ENCODE data around the gene ASTN2.
A peak's percentile ranks its signal among the peaks of the same experiment; 100 is the strongest.

ASTN2 gene

DNA sequence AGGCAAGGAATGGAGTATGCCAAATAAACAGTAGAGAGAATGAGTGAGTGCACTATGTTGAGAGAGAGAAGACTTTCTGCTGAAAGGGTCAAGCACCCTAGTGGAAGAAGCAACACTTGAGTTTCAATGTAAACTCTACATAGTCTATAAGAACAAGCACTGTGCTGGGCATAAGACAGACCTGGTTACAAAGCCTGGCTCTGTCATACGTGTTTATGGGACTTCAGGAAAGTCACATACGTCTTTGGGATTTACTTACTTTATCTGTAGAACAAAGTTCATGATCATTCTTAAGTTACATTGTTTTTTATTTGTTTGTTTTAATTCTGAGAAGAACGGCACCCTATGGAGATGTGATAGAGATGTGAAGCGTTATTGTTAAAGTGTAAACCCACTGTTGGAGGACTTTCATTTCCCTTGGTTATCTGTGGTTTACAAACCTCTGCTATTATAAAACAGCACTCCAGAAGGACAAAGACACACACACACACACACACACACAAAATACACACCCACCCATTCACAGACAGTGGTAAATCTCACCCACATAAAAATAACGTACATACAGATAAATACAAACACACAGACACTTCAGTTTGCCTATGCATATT, 798.4 kb downstream of the ASTN2 start:
- no peak for DNase-seq (ENCODE audit: low spot score)

DNA sequence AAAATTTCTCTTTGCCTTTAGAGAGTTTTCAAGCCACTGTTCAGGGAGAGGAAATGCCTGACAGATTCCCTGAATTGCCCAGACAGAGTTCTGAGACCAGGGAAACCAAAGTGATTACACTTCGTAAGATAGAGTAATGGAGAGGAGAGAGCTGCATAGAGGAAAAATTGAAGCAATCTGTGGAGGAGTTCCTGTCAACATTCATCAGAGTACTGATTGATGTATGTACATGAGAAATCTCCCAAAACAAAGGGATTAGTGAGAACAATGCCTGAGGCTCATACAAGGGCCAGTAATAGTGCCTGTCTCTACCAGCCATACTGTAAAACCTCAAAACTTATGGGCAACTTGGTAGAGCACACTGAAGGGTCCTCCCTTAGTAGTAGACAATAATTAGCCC, 806.8 kb downstream of the ASTN2 start:
- no peak for DNase-seq (ENCODE audit: low spot score)

DNA sequence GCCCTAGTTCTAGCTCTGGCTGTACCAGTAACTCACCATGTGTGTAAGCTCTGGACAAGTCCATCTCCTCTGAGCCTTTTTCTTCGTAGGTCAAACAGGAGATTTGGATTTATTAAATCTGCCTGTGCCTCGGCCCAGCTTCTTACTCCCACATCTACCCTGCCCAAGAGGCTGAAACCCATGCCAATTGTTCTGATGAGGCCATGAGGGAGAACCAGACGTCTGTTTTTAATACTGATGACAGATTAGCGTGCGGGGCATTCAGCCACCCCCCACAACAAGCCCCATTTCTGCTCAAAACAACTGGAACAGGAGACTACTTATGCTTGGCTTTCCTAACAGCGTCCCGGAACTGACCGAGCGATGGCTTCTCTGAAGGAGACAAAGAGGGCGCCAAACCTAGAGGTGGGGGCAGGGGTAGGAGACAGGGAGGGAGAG, 808.9 kb downstream of the ASTN2 start:
- DNase-seq (ENCODE audit: low spot score): no peak

DNA sequence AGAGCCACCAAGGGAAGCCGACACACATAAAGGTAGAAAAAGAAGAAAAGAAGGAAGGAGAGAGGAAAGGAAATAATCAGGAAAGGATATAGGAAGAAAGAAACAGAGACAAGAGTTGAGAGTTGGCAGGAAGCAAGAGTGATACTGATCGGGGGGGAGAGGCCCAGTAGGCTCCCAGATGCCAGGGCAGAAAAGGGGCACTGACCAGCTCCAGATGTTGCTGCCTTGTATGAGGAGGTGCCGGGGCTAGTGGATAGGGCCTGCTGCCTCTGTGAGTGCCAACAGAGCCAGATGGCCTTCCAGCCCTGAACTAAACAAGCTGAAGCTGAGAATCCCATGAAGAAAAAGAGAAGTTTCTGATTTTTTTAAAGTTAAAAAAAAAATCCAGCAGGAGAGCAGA, 809.8 kb downstream of the ASTN2 start:
- DNase-seq (ENCODE audit: low spot score): peak; percentile 4

DNA sequence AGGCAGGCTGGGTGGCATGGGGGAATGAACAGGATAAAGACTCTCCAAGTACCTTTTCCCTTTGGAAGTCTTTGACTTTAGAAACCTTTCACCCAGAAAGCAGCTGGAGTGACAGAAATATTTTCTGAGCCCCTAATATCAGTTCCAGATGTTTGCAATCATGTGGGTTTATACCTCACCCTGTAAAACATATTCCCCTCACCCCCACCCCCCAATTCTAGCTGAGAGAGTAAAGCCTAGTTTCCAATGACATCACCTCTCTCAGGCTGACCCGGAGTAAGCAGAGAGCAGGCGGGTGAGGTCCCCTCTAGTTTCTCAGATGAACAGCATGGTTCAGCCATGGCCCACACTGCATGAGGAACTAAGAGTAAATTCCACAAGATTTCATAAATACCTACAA, 810.6 kb downstream of the ASTN2 start:
- DNase-seq (ENCODE audit: low spot score): no peak

DNA sequence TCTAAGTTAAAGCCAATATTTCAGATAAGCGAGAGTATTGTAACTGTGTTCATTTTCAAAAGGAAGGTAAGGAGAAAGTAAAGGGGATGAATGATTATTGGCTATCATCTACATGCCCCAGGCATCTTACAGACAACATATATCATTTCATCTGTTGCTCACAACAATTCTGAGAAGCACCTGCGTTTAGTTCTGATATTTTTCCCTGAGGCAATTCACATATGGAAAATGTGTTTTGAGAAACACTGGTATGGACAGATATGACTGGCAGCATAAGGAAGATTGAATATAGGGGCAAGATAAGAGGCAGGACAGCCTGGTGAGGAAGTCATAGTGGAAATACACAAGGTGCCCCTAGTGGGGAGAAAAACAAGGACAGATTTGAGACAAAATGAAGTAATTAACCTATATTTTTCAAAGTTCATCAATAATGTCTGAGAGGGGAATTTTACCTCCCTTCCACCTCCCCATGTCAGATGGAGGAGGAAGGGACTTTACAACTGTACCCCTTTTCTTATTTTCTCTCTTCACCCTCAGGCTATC, 815.4 kb downstream of the ASTN2 start:
- DNase-seq (ENCODE audit: low spot score): no peak

DNA sequence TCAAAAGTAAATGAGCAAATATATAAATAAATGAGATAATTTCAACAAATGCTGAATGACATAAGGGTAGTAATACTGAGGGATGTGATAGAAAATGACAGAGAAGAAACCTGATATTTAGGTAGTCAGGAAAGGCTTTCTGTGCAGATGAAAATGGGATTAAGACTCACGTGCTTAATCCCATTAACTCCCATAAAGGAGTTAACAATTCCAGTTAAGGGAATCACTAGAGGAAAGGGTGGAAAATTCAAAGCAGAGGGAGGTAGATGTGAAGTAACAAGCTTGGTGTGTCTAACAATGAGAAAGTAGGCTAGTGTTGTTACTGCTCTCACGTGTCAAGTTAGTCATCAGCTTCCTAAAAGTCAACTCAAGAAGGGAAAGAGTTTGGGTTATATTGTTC, 818.2 kb downstream of the ASTN2 start:
- DNase-seq (ENCODE audit: low spot score): no peak

DNA sequence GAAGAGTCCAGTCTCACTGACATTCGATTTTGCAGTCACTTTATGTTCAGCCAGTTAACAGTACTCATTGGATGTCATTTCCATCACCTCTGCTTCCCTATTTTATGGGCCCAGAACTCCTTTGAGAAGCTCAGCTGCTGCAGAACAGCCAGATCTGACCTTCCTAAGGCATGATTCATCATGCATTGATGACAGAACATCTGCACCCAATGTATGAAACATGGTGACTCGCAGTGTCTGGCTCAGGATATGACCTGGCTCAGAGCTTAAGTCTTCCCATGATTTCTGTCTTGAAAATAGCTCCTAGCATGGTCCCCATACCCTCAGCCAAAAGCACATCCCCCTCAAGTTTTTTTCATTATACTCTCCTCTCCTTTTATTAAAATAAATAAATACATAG, 820.3 kb downstream of the ASTN2 start:
- DNase-seq (ENCODE audit: low spot score): no peak

DNA sequence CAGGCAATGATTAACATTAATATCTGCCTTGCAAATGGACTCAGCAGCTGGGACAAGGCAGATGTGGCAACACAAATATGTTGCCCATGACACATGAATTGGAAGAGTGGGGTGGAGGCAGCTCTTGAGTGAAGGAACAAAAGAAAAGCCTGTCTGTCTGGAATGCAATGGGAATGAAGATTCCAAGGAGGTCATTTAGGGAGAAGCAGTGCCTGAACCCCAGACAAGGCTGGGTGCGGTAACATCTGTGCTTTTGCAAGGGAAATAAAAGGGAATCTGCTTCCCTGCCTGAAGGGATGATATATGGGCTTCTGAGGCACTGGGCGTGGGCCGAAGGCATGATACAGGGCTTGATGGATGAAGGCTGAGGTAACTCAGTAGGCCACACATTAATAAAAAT, 821.9 kb downstream of the ASTN2 start:
- no peak for DNase-seq (ENCODE audit: low spot score)

DNA sequence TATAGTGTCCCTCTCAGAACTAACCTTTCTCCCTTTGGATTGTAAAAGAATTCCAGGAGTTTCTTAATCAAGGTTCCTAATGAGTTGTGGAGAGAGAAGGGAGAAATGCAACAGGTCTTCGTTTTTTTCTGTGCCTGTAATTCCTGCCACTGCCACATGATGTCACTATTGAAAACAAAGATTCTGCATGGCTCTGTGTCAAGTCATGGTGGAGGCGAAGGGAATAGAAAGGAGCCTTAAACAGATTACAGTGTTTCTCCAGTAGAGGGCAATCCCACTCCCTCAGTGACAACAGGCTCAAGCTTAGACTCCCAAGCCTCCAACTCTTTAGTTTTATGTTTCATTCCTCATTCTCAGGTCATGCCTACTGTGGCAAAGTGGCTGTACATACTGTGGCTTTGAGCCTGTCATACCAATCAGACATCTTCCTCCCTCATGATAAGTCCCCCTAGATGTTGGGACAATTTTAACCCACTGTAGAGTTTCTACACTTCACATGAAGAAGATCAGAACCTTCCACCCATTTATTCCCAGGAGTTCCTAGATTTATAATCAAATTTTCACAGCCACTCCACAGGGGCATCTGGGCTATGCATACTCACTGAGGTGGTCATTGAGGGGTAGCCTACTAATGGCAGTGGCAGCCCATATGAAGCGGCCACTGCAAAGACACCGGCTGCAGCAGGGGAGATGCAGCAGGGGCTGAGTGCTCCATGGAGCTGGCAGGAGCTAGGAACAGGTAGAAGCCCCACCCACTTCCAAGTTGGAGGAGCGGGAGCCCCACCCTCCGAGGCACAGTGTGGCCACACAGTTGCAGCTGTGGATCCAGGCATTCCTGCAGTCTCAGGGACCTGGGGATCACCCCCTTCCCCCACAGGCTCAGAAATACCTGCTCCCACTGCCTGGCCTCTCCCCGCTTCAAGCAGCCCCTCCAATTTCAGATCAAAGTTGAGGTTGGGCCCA, 825.2 kb downstream of the ASTN2 start:
- no peak for DNase-seq (ENCODE audit: low spot score)

DNA sequence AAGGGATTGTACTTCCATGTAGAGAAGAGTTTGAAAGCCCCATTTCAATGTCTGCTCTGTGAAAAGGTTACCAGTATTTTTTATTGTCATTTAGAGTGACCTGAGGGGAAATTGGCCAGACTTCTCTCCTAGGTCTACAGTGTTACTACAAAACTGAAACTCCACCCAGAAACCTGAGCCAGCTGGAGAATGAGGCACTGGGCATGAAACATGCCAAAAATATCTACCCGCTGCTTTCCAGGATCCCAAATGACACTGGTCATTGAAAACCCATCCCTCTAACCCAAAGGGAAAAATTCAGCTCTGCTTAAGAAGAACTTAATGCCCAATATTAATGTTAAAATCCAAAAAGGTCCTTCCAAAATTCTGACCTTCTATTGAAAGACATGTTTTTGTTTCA, 826.9 kb downstream of the ASTN2 start:
- no peak for DNase-seq (ENCODE audit: low spot score)

DNA sequence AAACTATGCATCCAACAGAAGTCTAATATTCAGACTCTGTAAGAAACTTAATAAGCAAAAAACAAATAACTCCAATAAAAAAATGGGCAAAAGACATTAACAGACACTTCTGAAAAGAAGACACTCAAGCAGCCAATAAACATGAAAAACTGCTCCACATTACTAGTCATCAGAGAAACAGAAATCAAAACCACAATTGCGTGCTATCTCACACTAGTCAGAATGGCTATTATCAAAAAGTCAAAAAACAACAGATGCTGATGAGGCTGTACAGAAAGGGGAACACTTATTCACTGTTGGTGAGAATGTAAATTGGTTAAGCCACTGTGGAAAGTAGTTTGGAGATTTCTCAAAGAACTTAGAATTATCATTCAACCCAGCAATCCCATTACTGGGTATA, 829.0 kb downstream of the ASTN2 start:
- DNase-seq (ENCODE audit: low spot score): no peak

DNA sequence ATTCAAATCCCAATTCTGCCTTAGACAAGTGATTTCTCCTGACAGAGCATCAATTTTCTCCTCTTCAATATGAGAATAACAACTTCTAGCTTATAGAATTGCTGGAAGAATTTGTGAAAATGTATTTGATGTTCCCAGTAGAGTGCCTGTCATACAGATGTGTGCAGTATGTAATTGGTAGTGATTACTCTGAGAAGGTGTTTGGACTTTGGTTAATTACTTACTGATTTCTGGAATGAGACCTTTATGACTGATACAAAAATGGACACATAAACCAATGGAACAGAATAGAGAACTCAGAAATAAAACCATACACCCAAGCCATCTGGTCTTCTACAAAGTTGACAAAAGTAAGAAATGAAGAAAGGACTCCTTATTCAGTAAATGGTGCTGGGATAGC, 829.7 kb downstream of the ASTN2 start:
- DNase-seq (ENCODE audit: low spot score): no peak

DNA sequence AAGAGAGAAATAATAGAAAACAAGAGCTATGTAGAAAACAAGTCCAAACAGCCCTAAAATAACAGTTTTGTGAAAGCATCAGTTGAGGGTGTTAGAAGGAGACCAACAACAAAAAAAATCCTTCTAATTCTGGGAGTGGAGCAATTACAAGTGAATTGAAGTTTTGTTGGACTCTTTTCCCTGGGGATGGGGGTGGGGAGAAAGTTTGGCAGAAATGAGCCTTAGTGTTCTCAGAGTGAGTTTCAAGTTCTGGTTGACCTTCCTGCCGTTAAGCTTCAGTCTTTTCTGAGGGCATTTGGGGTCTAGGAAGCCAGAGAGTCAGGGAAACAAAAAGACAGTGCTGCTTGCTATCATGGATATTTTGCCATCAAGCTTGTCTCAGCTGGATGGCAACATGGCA, 834.0 kb downstream of the ASTN2 start:
- DNase-seq (ENCODE audit: low spot score): peak; percentile 39

DNA sequence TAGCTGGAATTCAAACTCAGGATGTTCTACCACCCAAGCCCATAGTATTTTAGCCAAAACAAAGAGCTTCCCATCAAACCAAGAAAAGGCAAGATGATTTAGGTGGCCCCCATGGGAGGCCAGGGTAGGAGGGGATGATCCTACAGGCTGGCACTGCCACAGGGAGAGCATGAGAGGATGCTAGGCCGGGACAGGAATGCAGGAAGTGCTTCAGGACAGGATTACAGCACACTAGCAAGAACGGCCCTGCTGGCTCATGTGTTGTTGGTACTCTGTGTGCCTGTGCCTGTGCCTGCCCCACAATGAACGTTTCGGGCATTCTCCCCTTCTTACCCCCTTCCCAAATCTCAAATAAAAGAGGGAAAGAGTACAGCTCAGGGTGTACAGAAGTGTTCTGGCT, 838.5 kb downstream of the ASTN2 start:
- no peak for DNase-seq (ENCODE audit: low spot score)

DNA sequence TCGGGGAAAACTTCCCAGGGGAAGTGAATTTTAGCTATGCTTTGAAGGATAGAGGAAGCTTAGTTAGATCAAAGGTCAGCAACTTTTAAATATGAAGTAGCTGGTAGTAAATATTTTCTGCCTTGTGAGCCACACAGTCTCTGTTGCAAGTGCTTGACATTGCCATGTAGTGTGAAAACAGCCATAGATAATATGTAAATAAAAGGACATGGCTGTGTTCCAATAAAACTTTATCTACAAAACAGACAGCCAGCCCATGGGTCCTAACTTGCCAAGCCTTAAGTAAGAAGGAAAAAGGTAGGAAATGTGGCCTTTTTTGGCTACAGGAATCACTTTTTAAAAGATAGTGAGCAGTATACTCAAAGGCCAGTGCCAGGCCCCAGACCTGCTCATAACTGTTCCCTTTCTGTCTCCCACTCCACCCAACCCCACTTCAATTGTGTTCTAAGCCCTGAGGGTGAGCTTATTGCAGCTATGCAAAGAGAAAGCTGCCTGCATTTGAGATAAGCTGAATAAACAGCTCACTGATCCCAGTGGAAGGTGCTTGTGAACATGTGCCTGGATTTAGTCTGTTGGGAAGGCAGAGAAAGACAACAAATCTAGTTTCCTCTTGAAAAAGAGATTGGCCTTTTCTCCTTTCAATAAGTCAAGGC, 840.7 kb downstream of the ASTN2 start:
- no peak for DNase-seq (ENCODE audit: low spot score)

DNA sequence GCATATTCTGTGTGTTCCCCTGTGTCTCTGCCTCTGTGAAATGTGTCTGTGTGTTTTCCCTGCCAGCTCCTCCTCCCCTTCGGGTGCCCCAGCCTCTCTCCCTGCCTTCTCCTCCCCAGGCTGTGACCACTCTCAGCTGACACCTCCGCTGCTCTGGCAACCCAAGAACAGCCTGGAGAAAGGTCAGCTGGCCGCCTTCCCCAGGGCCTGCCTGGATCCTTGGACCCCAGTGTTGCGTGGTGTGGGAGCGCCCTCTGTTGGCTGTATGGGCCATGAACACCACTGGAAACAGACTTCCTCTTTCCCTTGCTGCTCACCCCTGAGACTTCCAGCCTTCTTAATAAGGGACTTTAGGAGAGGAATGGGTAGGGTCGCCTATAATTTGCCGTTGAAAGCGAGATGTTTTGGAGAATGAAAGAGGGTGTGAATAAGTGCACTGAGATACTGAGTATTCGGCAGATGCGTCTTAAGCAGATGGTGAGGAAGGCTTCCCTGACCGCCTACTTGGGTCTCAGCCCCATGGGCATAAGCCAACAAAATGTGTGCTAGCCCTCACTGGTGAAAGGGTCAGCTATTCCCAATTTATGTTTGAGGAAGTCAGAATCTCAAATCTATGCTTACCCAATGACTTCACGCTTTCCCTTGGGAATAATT, 842.6 kb downstream of the ASTN2 start:
- DNase-seq (ENCODE audit: low spot score): peak; percentile 88

DNA sequence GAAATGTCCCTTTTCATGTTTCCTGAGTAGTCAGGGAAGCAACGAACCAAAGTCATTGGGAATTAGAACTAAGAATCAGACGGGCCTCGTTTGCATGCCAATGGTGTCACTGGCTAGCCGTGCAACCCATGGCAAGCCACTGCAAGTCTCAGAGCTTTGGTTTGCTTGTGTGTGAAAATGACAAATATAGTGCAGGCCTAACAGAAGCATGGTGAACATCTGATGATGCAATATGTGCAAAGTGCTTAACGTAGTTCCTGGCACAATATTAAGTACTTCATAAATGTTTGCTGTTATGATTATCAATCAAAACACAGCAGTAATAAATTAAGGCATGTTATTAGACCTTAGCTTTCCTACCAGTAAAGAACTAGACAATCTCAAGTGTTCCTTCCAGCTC, 845.7 kb downstream of the ASTN2 start:
- DNase-seq (ENCODE audit: low spot score): no peak

DNA sequence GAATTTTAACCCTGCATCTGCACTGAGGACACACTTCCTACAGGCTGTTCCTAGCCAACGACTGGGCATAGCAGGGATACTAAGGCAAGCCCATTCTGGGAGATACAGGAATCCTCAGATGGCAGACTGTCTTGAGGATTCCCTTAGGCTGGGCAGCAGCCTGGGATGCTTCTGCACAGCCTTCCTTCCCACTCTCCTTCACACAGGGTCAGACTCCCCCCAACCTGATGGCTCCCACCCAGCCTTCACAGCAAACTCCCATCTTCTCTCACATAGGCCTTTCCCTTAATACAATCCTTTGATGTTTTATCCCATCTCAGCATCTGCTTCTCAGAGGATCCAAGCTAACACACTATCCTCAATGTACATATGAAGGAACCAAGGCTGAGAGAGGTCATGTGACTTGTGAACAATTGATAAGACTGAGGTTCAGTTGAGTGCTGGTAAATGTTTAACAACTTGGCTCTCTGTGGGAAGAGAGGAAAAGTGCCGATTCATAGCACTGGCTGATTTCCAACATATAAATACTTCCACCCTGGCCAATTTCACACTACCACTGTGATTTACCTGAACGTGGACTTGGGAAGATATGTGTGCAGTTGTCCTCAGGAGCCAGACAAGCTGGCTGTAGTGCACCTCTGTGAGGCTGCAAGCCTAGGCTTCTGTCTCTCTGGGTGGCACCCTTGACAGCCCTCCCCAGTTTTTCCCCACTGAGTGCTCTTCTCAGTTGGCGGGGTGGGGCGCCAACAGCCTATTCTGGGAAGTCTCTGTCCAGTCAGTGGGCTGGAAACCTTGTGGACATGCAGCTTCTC, 848.0 kb downstream of the ASTN2 start:
- DNase-seq (ENCODE audit: low spot score): no peak

DNA sequence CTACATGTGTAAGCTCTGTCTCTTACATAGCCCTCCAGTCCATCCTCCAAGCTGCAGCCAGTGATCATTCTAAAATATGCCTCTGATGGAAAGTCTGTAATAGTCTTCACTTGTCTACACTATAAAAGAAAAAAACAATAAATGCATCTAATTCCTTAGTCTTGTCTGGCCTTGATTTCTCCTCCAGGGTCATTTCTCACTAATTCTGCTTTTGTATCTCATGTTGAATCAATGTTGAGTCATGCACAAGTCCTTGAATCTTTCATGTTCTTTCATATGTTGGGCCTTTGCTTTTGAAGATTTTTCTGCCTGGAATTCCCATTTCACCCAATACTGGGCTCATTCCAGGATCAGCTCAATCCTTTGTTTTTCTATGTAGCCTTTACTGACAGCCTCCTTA, 848.9 kb downstream of the ASTN2 start:
- DNase-seq (ENCODE audit: low spot score): no peak

DNA sequence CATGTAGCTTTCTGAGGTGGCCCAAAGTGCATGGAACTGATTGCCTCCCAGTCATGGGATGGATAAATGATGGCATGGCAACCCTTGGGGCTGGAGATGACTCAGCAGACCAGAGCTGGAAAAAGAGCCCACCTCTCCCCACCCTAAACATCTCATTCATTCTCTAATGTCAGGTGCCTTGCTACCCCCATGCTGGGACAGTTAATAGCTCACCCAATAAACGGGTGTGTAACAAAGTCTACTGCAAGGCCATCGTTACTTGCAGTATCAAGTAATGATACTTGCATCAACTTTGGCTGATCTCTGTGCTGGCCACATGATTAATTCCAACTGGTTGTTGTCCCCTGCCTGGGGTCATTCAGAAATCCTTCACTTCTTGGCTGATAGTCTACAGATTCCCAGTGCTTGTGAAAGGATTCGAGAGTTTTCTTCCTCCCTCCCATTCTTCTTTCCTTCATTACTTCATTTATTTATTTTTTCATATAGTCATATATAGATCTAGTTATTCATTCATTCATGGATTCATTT, 850.5 kb downstream of the ASTN2 start:
- no peak for DNase-seq (ENCODE audit: low spot score)
